NCI-H2196 (cell line): ENCODE measurements around the gene PCGF6.
A peak's percentile ranks its signal among the peaks of the same experiment; 100 is the strongest.

Source experiments
- DNase-seq: peaks from one replicate; lab custom pipeline; 2025; ENCODE audit not compliant: unreplicated experiment; lab: John Stamatoyannopoulos, UW

The PCGF6 gene

GRCh38 chr10:103327906-103328305 is 23.0 kb downstream of the PCGF6 start:
- DNase-seq, result no peak

- no peak for DNase-seq
These were observed 34.9 kb downstream of the PCGF6 start for GRCh38 chr10:103316087-103316486.

DNA sequence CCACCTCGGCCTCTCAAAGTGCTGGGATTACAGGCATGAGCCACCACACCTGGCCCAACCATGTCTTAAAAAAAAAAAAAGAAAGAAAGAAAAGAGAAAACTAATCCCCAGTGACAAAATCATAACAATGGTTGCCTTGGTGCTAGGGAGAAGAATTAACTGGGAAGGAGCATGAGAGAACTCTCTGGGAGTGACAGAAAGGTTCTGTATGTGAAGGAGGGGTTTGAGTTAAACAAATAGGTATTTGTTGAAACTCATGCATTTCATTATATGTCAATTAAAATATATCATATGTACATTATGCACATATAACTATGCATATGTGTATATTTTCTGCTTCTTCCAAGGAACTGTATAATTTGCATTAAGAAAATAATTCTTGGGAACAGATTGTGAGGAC is 40.7 kb downstream of the PCGF6 start:
- DNase-seq, result no peak

DNA sequence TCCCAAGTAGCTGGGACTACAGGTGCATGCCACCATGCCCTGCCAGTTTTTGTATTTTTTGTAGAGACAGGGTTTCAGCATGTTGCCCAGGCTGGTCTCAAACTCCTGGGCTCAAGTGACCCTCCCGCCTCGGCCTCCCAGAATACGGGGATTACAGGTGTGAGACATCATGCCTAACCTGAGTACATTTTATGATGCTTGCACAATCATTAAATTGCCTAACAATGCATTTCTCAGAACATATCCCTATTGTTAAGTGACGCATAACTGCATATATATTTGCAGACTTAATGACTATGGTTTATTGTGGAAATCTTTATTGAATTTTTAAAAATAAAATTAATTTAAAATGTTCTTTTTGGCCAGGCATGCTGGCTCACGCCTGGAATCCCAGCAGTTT is 43.3 kb downstream of the PCGF6 start:
- no peak for DNase-seq

DNA sequence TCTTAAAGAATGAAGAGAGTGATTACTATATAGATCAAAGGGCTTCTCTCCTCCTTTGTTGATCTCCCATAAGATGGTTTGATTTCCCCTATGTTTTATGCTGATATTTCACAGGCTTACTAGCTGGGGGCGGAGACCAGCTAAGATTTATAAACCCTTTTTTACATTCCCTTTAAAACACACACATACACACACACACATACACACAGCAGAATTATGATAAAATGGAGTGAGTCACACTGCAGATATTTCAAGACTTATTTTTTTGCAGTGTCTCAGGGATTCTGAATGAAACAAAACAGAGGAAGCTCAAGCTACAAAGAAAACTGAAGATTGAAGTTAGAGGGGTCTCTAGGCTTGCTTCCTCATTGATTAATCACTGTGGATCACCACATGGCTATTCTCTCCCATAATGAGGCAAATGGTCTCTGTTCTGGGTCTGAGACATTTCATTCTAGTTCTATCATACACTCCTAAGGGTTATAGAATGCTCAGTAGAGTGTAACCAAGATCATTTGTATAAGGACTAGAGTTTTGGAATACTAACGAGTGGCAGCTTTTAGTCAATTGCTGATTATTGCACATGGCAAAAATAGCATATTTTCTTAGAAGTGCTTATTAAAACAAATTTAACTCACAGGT is 55.4 kb downstream of the PCGF6 start:
- no peak for DNase-seq

- DNase-seq, result no peak
These were observed 59.4 kb downstream of the PCGF6 start for GRCh38 chr10:103291588-103291987.

- DNase-seq, result no peak
These were observed 62.9 kb downstream of the PCGF6 start for GRCh38 chr10:103287992-103288391.

- no peak for DNase-seq
These were observed 66.8 kb downstream of the PCGF6 start for GRCh38 chr10:103284170-103284569.

- no peak for DNase-seq
These were observed 68.0 kb downstream of the PCGF6 start for GRCh38 chr10:103282961-103283360.

- DNase-seq, result peak; percentile 38
These were observed 69.2 kb downstream of the PCGF6 start for GRCh38 chr10:103281753-103282152.

GRCh38 chr10:103280506-103280905 is 70.4 kb downstream of the PCGF6 start:
- no peak for DNase-seq

GRCh38 chr10:103280031-103280430 is 70.9 kb downstream of the PCGF6 start:
- no peak for DNase-seq

- no peak for DNase-seq
These were observed 72.1 kb downstream of the PCGF6 start for GRCh38 chr10:103278862-103279298.

DNA sequence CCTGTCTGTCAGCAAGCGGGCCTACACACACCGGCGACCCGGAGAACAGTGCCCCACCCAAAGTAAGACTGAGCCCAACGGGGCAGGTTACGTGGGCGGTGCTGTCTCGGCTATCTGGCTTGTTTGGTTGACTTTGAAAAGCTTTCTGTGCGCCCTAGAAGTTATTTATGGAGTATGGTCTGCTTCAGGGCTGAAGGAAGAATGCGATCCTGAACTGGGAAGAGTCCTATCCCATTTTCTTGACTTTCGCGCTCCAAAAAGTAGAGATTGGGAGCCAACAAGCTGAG is 72.5 kb downstream of the PCGF6 start:
- no peak for DNase-seq

DNA sequence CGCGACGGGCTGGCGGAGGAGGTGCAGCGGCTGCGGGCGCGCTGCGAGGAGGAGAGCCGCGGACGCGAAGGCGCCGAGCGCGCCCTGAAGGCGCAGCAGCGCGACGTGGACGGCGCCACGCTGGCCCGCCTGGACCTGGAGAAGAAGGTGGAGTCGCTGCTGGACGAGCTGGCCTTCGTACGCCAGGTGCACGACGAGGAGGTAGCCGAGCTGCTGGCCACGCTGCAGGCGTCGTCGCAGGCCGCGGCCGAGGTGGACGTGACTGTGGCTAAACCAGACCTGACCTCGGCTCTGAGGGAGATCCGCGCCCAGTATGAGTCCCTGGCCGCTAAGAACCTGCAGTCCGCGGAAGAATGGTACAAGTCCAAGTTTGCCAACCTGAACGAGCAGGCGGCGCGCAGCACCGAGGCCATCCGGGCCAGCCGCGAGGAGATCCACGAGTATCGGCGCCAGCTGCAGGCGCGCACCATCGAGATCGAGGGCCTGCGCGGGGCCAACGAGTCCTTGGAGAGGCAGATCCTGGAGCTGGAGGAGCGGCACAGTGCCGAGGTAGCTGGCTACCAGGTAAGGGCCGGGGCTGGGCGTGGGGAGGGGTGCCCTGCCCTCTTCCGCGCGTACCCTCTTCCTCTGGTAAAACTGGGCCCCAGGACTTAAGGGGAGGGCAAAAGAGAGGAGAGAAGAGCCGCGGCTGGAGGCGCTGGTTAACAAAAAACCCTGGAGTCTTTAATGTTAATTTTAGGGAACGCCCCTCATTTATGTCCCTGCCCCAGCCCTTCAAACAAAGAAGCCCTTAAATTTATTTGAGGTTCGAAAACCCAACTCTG is 73.0 kb downstream of the PCGF6 start:
- no peak for DNase-seq

GRCh38 chr10:103276896-103277712 is 73.8 kb downstream of the PCGF6 start, which contains the start of gene INA:
INA (plus strand) TSS chr10:103277138; CDS start chr10:103277212, 74 bp downstream.
- peak; percentile 64 for DNase-seq

DNA sequence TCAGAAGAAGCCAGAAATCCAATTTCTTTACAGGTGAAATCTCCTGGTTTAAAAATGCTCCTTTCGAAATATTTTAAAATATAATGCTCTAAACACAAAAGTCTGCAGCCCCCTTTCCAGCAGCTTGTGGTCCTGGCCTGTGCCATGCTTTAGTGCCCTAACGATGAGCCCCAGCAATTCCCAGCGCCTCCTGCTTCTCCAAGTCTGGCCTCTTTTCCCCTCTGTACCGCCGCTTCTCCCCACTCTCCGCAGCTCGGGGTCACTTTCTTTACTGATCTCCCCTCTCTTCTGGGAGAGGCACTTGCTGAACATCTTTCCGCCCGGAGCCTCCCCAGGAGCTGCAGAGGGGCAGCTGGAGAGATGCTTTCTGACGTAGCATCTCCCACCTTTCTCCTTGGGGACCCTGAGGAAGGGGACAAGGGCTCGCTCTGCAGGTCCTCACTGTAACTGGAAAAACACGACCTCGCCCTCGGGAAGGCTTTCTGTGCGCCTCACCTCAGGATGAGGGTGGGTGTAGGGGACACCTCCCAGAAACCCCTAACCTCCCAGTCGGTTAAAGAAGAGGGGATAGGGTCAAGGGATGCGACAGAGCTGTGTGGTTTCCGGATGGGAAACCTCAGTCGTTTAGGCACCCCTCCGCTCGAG is 74.6 kb downstream of the PCGF6 start:
- DNase-seq, result no peak

GRCh38 chr10:103273041-103273441 is 77.9 kb downstream of the PCGF6 start:
- no peak for DNase-seq

- no peak for DNase-seq
These were observed 85.1 kb downstream of the PCGF6 start for GRCh38 chr10:103265717-103266329.

- no peak for DNase-seq
These were observed 88.7 kb downstream of the PCGF6 start for GRCh38 chr10:103262229-103262628.

DNA sequence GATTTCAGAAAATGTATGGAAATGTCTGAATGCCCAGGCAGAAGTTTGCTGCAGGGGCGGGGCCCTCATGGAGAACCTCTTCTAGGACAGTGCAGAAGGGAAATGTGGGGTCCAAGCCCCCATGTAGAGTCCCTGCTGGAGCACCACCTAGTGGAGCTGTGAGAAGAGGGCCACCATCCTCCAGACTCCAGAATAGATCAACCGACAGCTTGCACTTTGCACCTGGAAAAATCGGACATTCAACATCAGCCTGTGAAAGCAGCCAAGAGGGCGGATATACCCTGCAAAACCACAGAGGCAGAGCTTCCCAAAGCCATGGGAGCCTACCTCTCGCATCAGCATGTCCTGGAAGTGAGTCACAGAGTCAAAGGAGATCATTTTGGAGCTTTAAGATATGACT is 91.0 kb downstream of the PCGF6 start:
- DNase-seq, result no peak
